ENCODE measurements around the gene UBE3D. TPM values are rescaled to one million over a fixed set of nuclear protein-coding genes. Genes with fewer than 3 reads are reported as not detected.

Gene UBE3D
- total RNA-seq, 6 experiments from 2014 or later: 2.7 to 7.0 (median 3.8) TPM

DNA sequence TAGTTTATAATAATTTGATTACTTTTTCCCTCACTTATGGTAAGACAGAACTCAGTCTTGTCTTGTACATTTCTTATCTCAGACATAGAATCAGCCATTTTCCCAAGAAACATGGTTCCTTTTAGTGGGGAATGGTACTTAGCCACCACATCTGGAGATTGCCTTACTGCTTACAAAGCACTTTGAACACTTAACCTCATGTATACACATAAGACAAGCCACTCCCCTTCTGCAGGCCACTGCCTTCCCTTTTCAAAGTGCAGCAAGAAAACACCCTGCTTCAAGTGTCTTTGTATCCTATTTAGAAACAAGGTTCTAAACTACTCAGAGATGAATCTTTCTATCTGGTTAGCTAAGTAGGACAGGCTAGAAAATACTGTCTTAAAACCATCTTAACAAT is 159.2 kb downstream of the UBE3D start:
- Mint-ChIP-seq H3K4me3 (no peak overlapping the region), H3K9me3 (no peaks in the 10 kb centered on the region), H3K27ac (no peak overlapping the region), H3K36me3 (ENCODE audit: low read depth) (no peaks in the 10 kb centered on the region), H3K27me3 (ENCODE audit: insufficient read depth) (no peaks in the 10 kb centered on the region; the same call in 1 of the 2 replicates), H3K4me1 (ENCODE audit: low read depth) (peaks cover 44% of the 10 kb centered on the region)
- no peak for TF ChIP-seq CTCF (IDR thresholded peaks at IDR 0.05)
- DNase-seq: no peak

- no peak for DNase-seq
- no peak overlapping the region for H3K4me3 Mint-ChIP-seq
- H3K27me3 Mint-ChIP-seq (ENCODE audit: insufficient read depth): no peaks in the 10 kb centered on the region
- H3K27ac Mint-ChIP-seq: no peak overlapping the region
- no peaks in the 10 kb centered on the region for H3K36me3 Mint-ChIP-seq (ENCODE audit: low read depth)
- no peak for TF ChIP-seq CTCF (IDR thresholded peaks at IDR 0.05)
- H3K4me1 Mint-ChIP-seq (ENCODE audit: low read depth): peaks cover 32% of the 10 kb centered on the region
- no peaks in the 10 kb centered on the region for H3K9me3 Mint-ChIP-seq
Measured at GRCh38 chr6:82904860-82905259, 160.8 kb downstream of the UBE3D start.

DNA sequence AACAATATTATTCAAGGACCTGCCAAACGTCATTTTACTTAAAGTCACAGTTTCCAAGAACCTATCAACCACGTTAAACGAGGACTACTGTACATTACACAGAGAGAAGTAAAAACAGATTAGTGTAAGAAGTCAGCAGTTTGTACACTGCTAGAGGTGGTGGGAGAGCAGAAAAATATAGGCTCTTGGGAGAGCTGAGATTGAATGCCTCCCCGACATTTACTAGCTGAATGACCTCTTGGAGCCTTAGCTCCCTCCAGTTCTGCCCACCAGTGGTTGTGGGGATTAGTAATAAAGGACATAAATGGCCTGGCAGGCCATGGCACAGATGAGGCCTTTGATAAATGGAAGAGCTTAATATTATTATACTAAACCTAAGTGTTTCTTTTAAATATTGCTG is 161.4 kb downstream of the UBE3D start:
- no peak for DNase-seq
- no peak overlapping the region for H3K4me3 Mint-ChIP-seq
- H3K27ac Mint-ChIP-seq: no peak overlapping the region
- peaks cover 26% of the 10 kb centered on the region for H3K4me1 Mint-ChIP-seq (ENCODE audit: low read depth)
- H3K9me3 Mint-ChIP-seq: no peaks in the 10 kb centered on the region
- no peaks in the 10 kb centered on the region for H3K27me3 Mint-ChIP-seq (ENCODE audit: insufficient read depth)
- no peaks in the 10 kb centered on the region for H3K36me3 Mint-ChIP-seq (ENCODE audit: low read depth)
- TF ChIP-seq CTCF (IDR thresholded peaks at IDR 0.05): no peak

DNA sequence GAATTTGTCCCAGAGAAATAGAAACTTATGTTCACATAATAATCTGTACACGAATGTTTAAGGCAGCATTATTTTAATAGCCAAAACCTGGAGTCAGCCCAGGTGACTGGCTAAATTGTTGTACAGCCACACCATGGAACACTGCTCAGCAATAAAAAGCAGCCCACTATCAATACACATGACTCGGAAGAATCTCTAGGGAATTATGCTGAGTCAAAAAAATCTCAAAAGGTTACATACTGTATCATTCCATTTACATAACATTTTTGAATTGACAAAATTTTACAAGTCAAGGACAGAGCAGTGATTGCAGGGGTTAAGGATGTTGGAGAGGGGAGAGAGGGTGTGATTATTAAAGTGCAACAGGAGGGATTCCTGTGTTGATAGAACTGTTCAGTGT is 163.4 kb downstream of the UBE3D start:
- H3K27me3 Mint-ChIP-seq (ENCODE audit: insufficient read depth): no peaks in the 10 kb centered on the region

GRCh38 chr6:82894653-82895259 is 170.9 kb downstream of the UBE3D start:
- no peak for DNase-seq
- Mint-ChIP-seq H3K27me3 (ENCODE audit: insufficient read depth) (no peaks in the 10 kb centered on the region), H3K36me3 (ENCODE audit: low read depth) (no peaks in the 10 kb centered on the region), H3K4me1 (ENCODE audit: low read depth) (peaks cover 8% of the 10 kb centered on the region; the same call in 1 of the 2 replicates), H3K9me3 (no peaks in the 10 kb centered on the region), H3K4me3 (no peak overlapping the region), H3K27ac (no peak overlapping the region)
- TF ChIP-seq CTCF (IDR thresholded peaks at IDR 0.05): no peak

More for the DNA sequence above, 163.4 kb downstream of the UBE3D start:
- H3K4me1 Mint-ChIP-seq (ENCODE audit: low read depth): peaks cover 14% of the 10 kb centered on the region
- no peak overlapping the region for H3K27ac Mint-ChIP-seq
- H3K9me3 Mint-ChIP-seq: no peaks in the 10 kb centered on the region
- no peak overlapping the region for H3K4me3 Mint-ChIP-seq
- TF ChIP-seq CTCF (IDR thresholded peaks at IDR 0.05): no peak
- DNase-seq: no peak
- H3K36me3 Mint-ChIP-seq (ENCODE audit: low read depth): no peaks in the 10 kb centered on the region
